ENCODE measurements around the gene PNMA6A.
"Not testable (repeated sequence)": the region's sequence is repeated elsewhere in the genome, so short reads cannot be mapped to it uniquely, and the experiment has no call there.

DNA sequence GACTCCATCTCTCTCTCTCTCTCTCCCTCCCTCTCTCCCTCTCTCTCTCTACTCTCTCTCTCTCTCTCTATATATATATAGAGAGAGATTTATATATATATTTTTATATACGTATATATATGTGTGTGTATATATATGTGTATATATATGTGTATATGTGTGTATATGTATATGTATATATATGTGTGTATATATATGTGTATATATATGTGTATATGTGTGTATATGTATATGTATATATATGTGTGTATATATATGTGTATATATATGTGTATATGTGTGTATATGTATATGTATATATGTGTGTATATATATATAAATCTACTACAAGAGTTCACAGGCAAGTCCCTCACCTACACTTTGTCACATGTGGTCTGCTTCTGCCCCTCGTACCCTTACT is 45.8 kb upstream of the PNMA6A start:
- TF ChIP-seq, protein P1, sequence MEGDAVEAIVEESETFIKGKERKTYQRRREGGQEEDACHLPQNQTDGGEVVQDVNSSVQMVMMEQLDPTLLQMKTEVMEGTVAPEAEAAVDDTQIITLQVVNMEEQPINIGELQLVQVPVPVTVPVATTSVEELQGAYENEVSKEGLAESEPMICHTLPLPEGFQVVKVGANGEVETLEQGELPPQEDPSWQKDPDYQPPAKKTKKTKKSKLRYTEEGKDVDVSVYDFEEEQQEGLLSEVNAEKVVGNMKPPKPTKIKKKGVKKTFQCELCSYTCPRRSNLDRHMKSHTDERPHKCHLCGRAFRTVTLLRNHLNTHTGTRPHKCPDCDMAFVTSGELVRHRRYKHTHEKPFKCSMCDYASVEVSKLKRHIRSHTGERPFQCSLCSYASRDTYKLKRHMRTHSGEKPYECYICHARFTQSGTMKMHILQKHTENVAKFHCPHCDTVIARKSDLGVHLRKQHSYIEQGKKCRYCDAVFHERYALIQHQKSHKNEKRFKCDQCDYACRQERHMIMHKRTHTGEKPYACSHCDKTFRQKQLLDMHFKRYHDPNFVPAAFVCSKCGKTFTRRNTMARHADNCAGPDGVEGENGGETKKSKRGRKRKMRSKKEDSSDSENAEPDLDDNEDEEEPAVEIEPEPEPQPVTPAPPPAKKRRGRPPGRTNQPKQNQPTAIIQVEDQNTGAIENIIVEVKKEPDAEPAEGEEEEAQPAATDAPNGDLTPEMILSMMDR (IDR thresholded peaks at IDR 0.05): not testable (repeated sequence)
- not testable (repeated sequence) for TF ChIP-seq POLR2AphosphoS5 (IDR thresholded peaks at IDR 0.05; ENCODE audit: low read depth, low read length); SIN3A (IDR thresholded peaks at IDR 0.05; ENCODE audit: borderline replicate concordance, insufficient read depth, low read depth, low read length); TCF7L2 (IDR thresholded peaks at IDR 0.05; ENCODE audit: low read depth, low read length)
- TF ChIP-seq, protein P2, sequence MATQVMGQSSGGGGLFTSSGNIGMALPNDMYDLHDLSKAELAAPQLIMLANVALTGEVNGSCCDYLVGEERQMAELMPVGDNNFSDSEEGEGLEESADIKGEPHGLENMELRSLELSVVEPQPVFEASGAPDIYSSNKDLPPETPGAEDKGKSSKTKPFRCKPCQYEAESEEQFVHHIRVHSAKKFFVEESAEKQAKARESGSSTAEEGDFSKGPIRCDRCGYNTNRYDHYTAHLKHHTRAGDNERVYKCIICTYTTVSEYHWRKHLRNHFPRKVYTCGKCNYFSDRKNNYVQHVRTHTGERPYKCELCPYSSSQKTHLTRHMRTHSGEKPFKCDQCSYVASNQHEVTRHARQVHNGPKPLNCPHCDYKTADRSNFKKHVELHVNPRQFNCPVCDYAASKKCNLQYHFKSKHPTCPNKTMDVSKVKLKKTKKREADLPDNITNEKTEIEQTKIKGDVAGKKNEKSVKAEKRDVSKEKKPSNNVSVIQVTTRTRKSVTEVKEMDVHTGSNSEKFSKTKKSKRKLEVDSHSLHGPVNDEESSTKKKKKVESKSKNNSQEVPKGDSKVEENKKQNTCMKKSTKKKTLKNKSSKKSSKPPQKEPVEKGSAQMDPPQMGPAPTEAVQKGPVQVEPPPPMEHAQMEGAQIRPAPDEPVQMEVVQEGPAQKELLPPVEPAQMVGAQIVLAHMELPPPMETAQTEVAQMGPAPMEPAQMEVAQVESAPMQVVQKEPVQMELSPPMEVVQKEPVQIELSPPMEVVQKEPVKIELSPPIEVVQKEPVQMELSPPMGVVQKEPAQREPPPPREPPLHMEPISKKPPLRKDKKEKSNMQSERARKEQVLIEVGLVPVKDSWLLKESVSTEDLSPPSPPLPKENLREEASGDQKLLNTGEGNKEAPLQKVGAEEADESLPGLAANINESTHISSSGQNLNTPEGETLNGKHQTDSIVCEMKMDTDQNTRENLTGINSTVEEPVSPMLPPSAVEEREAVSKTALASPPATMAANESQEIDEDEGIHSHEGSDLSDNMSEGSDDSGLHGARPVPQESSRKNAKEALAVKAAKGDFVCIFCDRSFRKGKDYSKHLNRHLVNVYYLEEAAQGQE (IDR thresholded peaks at IDR 0.05; ENCODE audit: insufficient read depth in 1 of 2, low read depth in 2 of 2, low read length in 1 of 2): not testable (repeated sequence)
